HG03095 (cell line): ENCODE data around the gene DMD.
"Not testable (repeated sequence)": the region's sequence is repeated elsewhere in the genome, so short reads cannot be mapped to it uniquely, and the experiment has no call there.

ENCODE experiments used
- ATAC-seq: cut with Tn5 transposase; IDR thresholded peaks from one replicate; pipeline ENCODE4 v1.9.1; 2021; ENCODE audit warnings: moderate library complexity; ENCODE audit not compliant: unreplicated experiment

The DMD gene

DNA sequence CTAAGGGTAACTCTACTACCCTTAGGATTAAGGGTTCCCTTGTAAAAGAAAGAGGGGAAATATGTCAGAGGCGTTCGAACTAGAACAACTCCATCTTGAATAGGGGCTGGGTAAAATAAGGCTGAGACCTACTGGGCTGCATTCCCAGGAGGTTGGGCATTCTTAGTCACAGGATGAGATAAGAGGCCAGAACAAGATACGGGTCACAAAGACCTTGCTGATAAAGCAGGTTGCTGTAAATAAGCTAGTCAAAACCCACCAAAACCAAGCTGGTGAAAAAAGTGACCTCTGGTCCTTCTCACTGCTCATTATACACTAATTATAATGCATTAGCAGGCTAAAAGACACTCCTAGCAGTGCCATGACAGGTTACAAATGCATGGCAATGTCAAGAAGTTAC is 922.0 kb downstream of the DMD start:
- ATAC-seq: no peak

- ATAC-seq: no peak
Measured at GRCh38 chrX:32281853-32282252, 929.5 kb downstream of the DMD start.

DNA sequence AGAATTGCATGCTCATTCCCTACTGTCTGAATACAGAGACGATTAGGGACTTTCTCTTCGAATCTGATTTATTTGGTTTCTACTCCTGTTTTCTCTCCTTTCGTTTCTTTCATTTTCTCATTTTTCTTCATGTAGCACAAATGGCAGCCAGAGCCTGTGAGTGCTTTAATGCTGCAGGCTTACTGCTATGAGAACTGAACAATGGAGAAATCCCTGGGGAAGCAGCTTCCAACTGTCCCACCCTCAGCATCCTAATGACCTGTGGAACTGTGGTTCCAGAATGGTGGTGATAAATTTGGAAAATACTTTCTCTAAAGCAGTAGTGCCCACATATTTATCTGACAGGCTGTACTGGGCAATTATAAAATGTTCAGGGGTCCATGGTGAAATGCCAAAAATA is 930.4 kb downstream of the DMD start:
- no peak for ATAC-seq

DNA sequence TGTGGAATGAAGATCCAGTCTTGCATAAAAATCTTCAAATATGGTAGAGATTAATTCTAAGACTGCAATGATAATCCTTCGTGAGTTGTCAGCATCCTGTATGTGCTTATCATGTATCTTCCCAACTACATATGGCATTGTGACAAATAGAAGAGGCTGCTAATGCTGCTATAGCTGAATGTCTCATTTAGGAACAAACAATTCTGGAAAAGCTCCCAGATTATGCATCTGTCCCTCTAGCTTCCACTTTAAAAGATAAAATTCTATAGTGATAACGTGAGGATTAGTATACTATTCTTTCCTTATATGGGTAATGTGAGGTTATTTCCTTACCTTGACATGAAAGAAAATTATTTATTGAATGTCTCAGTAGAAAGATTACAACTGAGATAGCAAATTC is 930.9 kb downstream of the DMD start:
- ATAC-seq: no peak

- ATAC-seq: no peak
Measured at GRCh38 chrX:32276153-32276552, 935.2 kb downstream of the DMD start.

DNA sequence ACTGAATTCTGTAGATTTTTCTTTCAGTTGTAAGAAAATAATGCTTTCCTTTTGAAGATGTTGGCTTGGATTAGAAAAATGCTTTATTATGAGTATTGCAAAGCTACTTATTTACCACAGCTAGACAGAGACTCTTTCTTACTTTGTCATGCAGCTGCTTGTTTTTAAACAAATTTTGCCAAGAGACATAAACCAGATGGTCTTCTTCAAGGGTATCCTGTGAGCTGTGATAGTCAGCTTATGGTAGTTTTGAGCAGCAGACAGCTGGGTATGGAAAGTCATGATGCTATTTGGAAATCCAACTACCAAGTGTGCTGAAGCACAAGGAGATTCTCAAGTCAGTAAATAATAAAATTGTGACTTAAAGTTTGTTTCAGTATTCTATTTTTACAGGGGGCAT is 941.5 kb downstream of the DMD start:
- no peak for ATAC-seq

DNA sequence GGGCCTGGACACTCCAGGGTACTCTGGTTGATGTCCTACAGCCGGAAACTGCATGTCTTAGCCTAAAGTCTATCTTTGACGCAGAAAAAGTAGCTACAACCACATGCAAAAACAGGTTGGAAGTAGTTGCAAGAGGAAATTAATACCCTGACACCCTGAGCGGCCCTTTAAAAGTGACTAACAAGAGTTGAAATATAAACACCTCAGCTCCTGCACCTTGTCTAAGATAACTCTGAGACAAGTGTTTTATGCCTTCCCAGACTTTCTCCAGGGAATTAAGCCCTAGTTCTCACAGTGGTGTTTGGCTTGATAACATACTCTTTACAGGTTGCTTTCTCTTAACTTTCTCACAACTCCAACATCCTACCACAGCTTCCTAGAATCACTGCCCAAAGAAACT is 943.1 kb downstream of the DMD start:
- no peak for ATAC-seq

- ATAC-seq: no peak
Measured at GRCh38 chrX:32267796-32268195, 943.6 kb downstream of the DMD start.

DNA sequence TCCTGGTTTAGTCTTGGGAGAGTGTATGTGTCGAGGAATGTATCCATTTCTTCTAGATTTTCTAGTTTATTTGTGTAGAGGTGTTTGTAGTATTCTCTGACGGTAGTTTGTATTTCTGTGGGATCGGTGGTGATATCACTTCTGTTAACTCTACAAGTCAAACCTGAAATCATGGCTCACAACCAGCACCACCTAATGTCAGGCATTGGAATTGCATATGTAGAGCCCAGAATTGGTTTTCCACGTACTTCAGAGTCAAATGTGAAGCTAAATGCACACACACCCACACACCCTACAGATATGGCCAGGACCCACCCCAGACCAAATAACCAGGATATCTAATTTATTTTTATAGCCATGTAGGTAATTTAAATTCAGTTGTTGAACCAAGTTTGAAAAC is 964.7 kb downstream of the DMD start:
- ATAC-seq: not testable (repeated sequence)

- no peak for ATAC-seq
Measured at GRCh38 chrX:32195611-32196010, 1015.7 kb downstream of the DMD start.

DNA sequence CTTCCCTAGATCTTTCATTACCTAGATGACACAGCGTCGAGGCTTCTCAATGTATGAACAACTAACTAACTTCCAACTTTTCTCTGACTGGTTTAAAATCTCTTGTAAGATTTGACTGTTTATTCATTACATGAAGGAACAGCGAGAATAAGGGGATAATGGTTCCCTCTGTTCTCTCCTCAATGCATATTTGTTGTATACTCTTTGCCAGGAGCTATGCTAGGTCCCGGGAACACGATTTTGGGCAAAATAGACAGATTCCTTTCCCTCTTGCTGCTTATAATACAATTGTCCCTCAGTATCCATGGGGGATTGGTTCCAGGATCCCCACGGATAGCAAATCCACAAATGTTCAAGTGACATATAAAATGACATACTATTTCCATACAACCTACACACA is 1020.0 kb downstream of the DMD start:
- no peak for ATAC-seq

GRCh38 chrX:32185160-32185559 is 1026.2 kb downstream of the DMD start:
- ATAC-seq: no peak

DNA sequence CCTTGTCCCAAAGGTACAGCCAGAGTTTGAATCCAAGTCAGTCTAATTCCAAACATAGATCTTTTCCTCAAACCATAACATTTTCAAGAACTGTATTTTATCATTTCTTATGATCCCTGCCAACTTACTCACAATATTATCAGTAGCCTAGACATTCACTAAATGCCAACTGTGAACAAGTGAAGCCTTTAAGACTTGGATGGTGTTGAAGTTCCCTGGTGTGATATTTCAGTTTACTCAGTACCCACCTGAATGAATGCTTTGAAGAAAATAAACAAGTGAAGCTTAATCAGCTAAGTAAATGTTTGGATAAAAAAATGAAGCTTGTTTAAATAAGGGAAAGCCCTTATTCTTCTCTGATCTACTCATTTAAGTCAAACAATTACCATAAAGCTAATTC is 1028.3 kb downstream of the DMD start:
- no peak for ATAC-seq

DNA sequence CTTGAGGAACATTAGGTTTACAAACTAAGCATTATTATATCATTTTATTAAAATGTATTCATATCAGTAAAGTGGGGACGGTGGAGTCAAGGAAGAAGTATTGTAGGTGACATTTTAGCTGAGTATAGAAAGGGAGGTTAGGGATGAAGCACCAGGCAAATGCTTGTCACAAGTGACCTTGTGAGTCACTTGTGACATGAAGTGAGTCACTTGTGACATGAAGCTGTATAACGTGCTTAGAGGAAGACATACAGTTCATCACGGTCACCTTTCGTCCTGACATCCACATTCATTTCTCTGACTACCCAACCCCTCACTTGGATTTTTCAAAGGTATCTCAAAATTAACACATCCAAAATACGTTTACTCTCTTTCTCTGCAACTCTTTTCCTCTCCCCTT is 1034.8 kb downstream of the DMD start:
- no peak for ATAC-seq

DNA sequence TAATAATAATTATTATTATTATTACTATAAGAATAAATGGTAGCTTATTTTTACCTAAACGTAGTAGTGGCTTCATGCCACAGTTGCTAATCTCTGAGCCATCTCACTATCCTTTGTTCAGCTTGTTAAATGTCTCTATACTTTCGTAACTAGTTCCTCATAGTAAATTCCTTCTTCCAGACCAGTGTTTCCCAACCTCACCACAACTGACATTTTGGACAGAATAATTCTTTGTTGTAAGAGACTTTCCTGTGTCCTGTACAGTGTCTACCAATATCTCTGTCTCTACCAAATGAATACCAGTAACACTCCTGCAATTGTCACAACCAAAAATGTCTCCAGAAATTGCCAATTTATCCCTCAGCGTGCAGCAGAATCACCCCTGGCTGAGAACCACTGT is 1040.9 kb downstream of the DMD start:
- no peak for ATAC-seq

DNA sequence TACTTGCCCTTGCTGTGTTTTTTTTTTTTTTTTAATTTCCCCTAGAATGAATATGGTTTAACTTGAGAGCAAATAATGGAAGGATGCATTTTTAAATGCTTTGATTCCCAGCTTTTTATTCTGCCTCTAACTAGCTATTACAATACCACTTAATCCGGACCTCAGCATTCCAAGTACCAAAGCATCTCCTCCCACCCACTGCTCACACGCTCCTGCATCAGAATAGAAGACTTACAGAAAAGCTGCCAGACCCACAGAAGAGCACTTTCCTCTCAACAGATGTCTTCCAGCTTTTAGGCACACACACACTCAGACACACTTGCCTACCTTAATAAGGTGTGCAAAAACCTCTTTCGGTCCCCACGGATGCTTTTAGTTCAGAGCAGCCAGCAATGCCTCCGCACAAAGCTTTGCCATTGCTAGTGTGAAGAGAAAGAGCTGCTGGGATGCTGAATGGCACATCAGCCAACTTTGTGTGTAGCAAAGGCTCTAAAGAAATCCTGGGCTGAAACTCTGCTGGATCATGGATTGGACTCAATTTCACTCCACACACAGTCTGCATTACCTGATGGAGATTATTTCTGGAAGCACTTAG is 1056.2 kb downstream of the DMD start:
- no peak for ATAC-seq

DNA sequence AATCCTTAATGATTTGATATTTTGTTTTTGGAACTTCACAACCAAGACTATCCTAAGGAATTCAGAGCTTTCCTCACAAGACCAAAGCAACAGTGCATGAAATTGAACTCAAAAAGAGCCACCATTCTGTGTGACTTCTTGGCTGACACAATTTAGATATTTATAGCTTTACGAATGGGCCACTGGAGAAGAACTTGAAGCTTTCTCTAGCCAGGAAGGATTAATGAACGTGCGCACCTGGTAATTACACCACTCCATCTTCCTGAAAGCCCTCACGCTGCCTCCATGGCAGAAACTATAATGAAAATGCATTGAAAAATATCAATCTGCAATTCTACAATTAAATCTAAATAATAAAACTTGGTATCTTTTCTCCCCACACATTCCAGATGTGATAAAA is 1057.8 kb downstream of the DMD start:
- no peak for ATAC-seq

GRCh38 chrX:32150141-32150540 is 1061.2 kb downstream of the DMD start:
- no peak for ATAC-seq

- no peak for ATAC-seq
Measured at GRCh38 chrX:32141841-32142240, 1069.5 kb downstream of the DMD start.

DNA sequence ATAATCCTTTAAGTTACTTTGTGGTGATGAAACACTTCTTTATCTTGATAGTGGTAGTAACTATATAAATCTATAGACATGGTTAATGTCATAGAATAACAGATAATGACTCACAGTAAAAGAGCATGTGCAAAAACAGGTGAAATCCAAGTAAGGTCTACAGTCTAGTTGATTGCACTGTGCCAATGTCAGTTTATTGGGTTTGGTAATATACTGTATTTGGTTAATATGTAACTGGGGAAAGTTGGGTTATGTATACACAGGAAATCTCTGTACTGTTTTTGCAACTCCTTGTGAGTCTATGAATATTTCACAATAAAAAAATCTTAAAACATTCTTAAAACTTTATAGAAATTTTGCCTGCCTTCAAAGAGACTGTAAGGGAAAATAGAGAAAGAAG is 1071.9 kb downstream of the DMD start:
- ATAC-seq: no peak

GRCh38 chrX:32137525-32137924 is 1073.8 kb downstream of the DMD start:
- no peak for ATAC-seq

GRCh38 chrX:32126997-32127396 is 1084.4 kb downstream of the DMD start:
- no peak for ATAC-seq

GRCh38 chrX:32118832-32119231 is 1092.5 kb downstream of the DMD start:
- ATAC-seq: no peak

- ATAC-seq: no peak
Measured at GRCh38 chrX:32116047-32116446, 1095.3 kb downstream of the DMD start.
